Uterus (tissue), 4 donors: ENCODE results near the gene CREB3L2. TPM values are rescaled to one million over a fixed set of nuclear protein-coding genes. Genes with fewer than 3 reads are reported as not detected.

Experiments used
- DNase-seq, 2 donors: peaks; one replicate each; pipeline ENCODE4 v3.0.0-alpha.2; 2019 to 2020
- H3K27ac ChIP-seq, 2 donors: fragments of 200-600 bp; sonication (generic); 1 replicate in 1 of 2; 2 replicates in 1 of 2; pipeline ENCODE4 v1.5.1; 2016 to 2018
- H3K27me3 ChIP-seq, 2 donors: fragments of 200-600 bp; sonication (generic); one replicate each; pipeline ENCODE4 v1.5.1; 2018 to 2019; ENCODE audit warnings: control low read depth in 1 of 2
- H3K36me3 ChIP-seq, 2 donors: fragments of 200-600 bp; sonication (generic); one replicate each; pipeline ENCODE4 v1.5.1; 2019; ENCODE audit warnings: control low read depth in 1 of 2
- H3K4me1 ChIP-seq, 2 donors: fragments of 200-600 bp; sonication (generic); one replicate each; pipeline ENCODE4 v1.5.1; 2018 to 2019; ENCODE audit warnings: control low read depth in 1 of 2
- H3K4me3 ChIP-seq, 2 donors: fragments of 200-600 bp; sonication (generic); 1 replicate in 1 of 2; 2 replicates in 1 of 2; pipeline ENCODE4 v1.5.1; 2018 to 2019; ENCODE audit warnings: mild to moderate bottlenecking in 1 of 2
- H3K9me3 ChIP-seq, 2 donors: fragments of 200-600 bp; sonication (generic); one replicate each; pipeline ENCODE4 v1.5.1; 2019; ENCODE audit warnings: control low read depth in 1 of 2
- CTCF ChIP-seq, 4 experiments: fragments of 200-600 bp in 2 of 4; fragments of 450-650 bp in 2 of 4; sonication (generic) in 2 of 4; IDR thresholded peaks; one replicate each; pipeline ENCODE4 v1.5.1; 2016 to 2019; ENCODE audit warnings: antibody characterized with exemption in 4 of 4, mild to moderate bottlenecking in 2 of 4, moderate library complexity in 1 of 4
- POLR2A ChIP-seq, 2 donors: fragments of 450-650 bp; IDR thresholded peaks; one replicate each; pipeline ENCODE4 v1.6.1; 2016; ENCODE audit warnings: antibody characterized with exemption in 2 of 2, mild to moderate bottlenecking in 1 of 2, moderate library complexity in 1 of 2
- intact Hi-C: fragments of 100-400 bp; cut with DNase I; formaldehyde crosslinking; loops from one replicate; pipeline ENCODE4 v1.15.1; 2023; ENCODE audit warnings: low total_unique reads
- total RNA-seq, 4 donors: library from RNA; depleted of rRNA in 3 of 4; stranded (reverse); fragments of >200 nt in 3 of 4; gene quantifications; one replicate each; pipeline versions ENCODE4 v1.1.0 to v1.2.4, GENCODE V29; 2014 to 2023
- donor health status: DM: yes; HTN: yes; CAD: no.

CREB3L2 gene
- total RNA-seq, 4 donors from 2014 or later: 24.7 to 185 (median 41.1) TPM

DNA sequence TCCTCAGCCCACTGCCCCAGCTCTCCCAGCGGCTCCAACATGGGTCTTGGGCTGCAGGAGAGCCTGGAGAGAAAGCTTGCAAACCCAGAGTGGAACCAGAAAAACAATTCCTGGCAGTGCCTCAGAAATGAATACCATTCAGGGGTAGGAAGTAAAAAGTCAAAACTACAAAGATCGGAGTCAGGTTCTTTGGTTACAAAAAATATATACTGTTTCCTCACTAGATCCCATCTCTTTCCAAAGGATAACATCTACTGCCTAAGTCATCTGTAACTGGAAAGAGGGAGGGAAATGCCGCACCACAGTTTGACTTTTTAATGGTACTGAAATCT is 14.9 kb downstream of the CREB3L2 start:
- Histone ChIP-seq H3K27ac (peak overlapping the region; percentile 94 to 95), H3K36me3 (no peaks in the 10 kb centered on the region), H3K4me3 (no peak overlapping the region), H3K9me3 (no peaks in the 10 kb centered on the region), H3K27me3 (no peaks in the 10 kb centered on the region), H3K4me1 (peaks cover 25 to 38% of the 10 kb centered on the region in 2 donors)
- TF ChIP-seq CTCF (IDR thresholded peaks at IDR 0.05): no peak
- no peak for TF ChIP-seq POLR2A (IDR thresholded peaks at IDR 0.05)
- DNase-seq: no peak
- intact Hi-C loops: no loop called here

DNA sequence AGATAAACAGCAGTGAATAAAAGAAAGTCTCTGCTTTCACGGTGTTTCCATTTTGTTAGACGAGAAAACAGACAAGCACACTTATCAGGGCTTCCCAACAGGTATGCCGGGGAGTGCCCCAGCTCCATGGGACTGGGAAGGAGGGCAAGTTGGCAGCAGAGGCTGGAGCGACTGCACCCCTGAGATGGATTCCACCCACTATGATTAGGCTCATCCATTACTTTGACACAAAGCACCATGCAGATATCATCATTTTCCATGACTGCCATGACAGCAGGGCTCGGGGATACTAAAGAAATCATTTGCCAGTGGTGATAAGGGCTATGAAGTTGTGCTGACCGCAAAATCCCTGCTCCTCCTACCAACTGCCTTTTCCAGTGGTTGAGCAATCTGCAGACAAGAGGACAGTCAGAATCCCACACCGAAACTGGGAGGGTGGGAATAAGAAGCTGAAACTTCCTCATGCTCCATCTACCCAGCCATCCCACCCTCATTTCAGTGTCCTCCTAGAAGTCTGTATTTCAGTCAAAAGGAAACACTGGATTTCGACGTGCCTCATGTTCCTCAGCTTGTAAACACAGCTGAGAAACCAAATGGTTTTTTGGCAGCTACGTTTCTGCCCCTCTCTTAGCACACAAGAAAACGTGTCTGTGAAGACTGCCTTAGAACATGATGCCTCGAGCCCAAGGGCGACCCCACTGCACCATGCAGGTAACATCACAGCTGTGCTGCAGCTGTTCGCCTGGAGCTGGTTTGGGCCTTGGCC is 15.5 kb downstream of the CREB3L2 start:
- DNase-seq: peak; percentile 64 to 76
- Histone ChIP-seq H3K4me1 (peaks cover 30 to 38% of the 10 kb centered on the region in 2 donors), H3K4me3 (no peak overlapping the region), H3K27me3 (no peaks in the 10 kb centered on the region), H3K36me3 (no peaks in the 10 kb centered on the region), H3K27ac (peak overlapping the region; percentile 94 to 95), H3K9me3 (no peaks in the 10 kb centered on the region)
- intact Hi-C loops: no loop called here
- TF ChIP-seq POLR2A (IDR thresholded peaks at IDR 0.05): peak in 1 of 2 donors; percentile 16
- no peak for TF ChIP-seq CTCF (IDR thresholded peaks at IDR 0.05)

DNA sequence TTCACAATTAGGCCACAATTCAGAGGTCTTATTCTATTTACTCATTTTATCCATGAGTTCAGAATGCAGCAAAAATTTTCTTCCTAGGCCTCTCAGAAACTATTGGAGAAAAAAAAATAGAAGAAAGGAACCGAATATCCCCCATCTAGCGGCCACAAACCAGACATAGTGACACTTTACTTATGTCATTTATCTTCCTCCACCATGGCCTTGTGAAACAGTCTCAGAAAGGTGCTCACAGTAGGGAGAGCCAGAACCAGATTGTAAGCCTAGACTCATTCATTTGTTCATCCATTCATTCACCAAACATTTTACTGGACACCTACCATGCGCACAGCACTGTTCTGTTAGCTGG is 16.0 kb downstream of the CREB3L2 start:
- no peak for DNase-seq
- H3K4me1 ChIP-seq: peaks cover 25 to 41% of the 10 kb centered on the region in 2 donors
- H3K27me3 ChIP-seq: no peaks in the 10 kb centered on the region
- H3K9me3 ChIP-seq: no peaks in the 10 kb centered on the region
- intact Hi-C loops: no loop called here
- peak overlapping the region; percentile 94 to 95 for H3K27ac ChIP-seq
- no peak overlapping the region for H3K4me3 ChIP-seq
- TF ChIP-seq POLR2A (IDR thresholded peaks at IDR 0.05): no peak
- TF ChIP-seq CTCF (IDR thresholded peaks at IDR 0.05): no peak
- H3K36me3 ChIP-seq: no peaks in the 10 kb centered on the region

GRCh38 chr7:137985253-137985896 is 16.5 kb downstream of the CREB3L2 start:
- H3K4me1 ChIP-seq: peaks cover 24 to 46% of the 10 kb centered on the region in 2 donors

More at GRCh38 chr7:137985253-137985896, 16.5 kb downstream of the CREB3L2 start:
- no peaks in the 10 kb centered on the region for H3K36me3 ChIP-seq
- no peaks in the 10 kb centered on the region for H3K9me3 ChIP-seq
- H3K4me3 ChIP-seq: no peak overlapping the region
- DNase-seq: no peak
- TF ChIP-seq POLR2A (IDR thresholded peaks at IDR 0.05) (no peak), CTCF (IDR thresholded peaks at IDR 0.05) (no peak)
- intact Hi-C loops: no loop called here
- H3K27ac ChIP-seq: peak overlapping the region; percentile 94 to 95
- no peaks in the 10 kb centered on the region for H3K27me3 ChIP-seq
